HG03064 (cell line): ENCODE measurements around the gene LPAR1.
"Not testable (repeated sequence)": the region's sequence is repeated elsewhere in the genome, so short reads cannot be mapped to it uniquely, and the experiment has no call there.

Experiments used
- ATAC-seq: cut with Tn5 transposase; IDR thresholded peaks from one replicate; pipeline ENCODE4 v1.9.1; 2021; ENCODE audit warnings: low read depth; ENCODE audit not compliant: unreplicated experiment

LPAR1 gene

GRCh38 chr9:110892689-110893088 lies 145.6 kb downstream of the LPAR1 start:
- no peak for ATAC-seq

- ATAC-seq, result no peak
Measured at GRCh38 chr9:110891760-110892159, 146.5 kb downstream of the LPAR1 start.

GRCh38 chr9:110890416-110890815 lies 147.9 kb downstream of the LPAR1 start:
- no peak for ATAC-seq

- ATAC-seq, result no peak
Measured at GRCh38 chr9:110887276-110887675, 151.0 kb downstream of the LPAR1 start.

GRCh38 chr9:110886832-110887231 lies 151.4 kb downstream of the LPAR1 start:
- no peak for ATAC-seq

- no peak for ATAC-seq
Measured at GRCh38 chr9:110880189-110880588, 158.1 kb downstream of the LPAR1 start.

GRCh38 chr9:110877374-110877773 lies 160.9 kb downstream of the LPAR1 start:
- no peak for ATAC-seq

GRCh38 chr9:110876929-110877328 lies 161.3 kb downstream of the LPAR1 start:
- no peak for ATAC-seq

- ATAC-seq, result no peak
Measured at GRCh38 chr9:110874963-110875674, 163.2 kb downstream of the LPAR1 start.

- no peak for ATAC-seq
Measured at GRCh38 chr9:110872920-110873319, 165.3 kb downstream of the LPAR1 start.

- ATAC-seq, result no peak
Measured at GRCh38 chr9:110871736-110872135, 166.5 kb downstream of the LPAR1 start.

GRCh38 chr9:110869931-110870330 lies 168.3 kb downstream of the LPAR1 start:
- ATAC-seq, result no peak

- no peak for ATAC-seq
Measured at GRCh38 chr9:110864011-110864410, 174.3 kb downstream of the LPAR1 start.

GRCh38 chr9:110861370-110862110 lies 176.7 kb downstream of the LPAR1 start:
- ATAC-seq, result not testable (repeated sequence)

GRCh38 chr9:110856772-110857171 lies 181.5 kb downstream of the LPAR1 start:
- ATAC-seq, result no peak

GRCh38 chr9:110850401-110851135 lies 187.7 kb downstream of the LPAR1 start:
- ATAC-seq, result no peak

- no peak for ATAC-seq
Measured at GRCh38 chr9:110847671-110848070, 190.6 kb downstream of the LPAR1 start.

- no peak for ATAC-seq
Measured at GRCh38 chr9:110846215-110846614, 192.1 kb downstream of the LPAR1 start.

GRCh38 chr9:110844121-110844520 lies 194.1 kb downstream of the LPAR1 start:
- no peak for ATAC-seq

GRCh38 chr9:110842986-110843385 lies 195.3 kb downstream of the LPAR1 start:
- no peak for ATAC-seq

GRCh38 chr9:110842169-110842568 lies 196.1 kb downstream of the LPAR1 start:
- ATAC-seq, result no peak
